Activated B cell treated with CpG ODN at 0.5 μM for 24 hours (primary cell): Measurements from ENCODE around the gene DHRS3. TPM values are rescaled to one million over a fixed set of nuclear protein-coding genes. Genes with fewer than 3 reads are reported as not detected.
"Not testable (repeated sequence)": the region's sequence is repeated elsewhere in the genome, so short reads cannot be mapped to it uniquely, and the experiment has no call there.

ENCODE experiments used
- ATAC-seq: fragments of 200-7000 bp; cut with Tn5 transposase; one replicate; pipeline ENCODE4 v1.10.0; 2021; ENCODE audit warnings: low read depth, mild to moderate bottlenecking, moderate library complexity
- CTCF ChIA-PET: fragments of 350-600 bp; sonication (Branson Sonifier 250); formaldehyde crosslinking; loops from one replicate; lab custom pipeline; 2021; ENCODE audit warnings: antibody characterized with exemption; lab: Charles Lee
- POLR2A ChIA-PET: fragments of 350-600 bp; sonication (Branson Sonifier 250); formaldehyde crosslinking; loops from one replicate; lab custom pipeline; 2021; ENCODE audit warnings: antibody characterized with exemption; lab: Charles Lee
- DNase-seq: peaks from one replicate; pipeline ENCODE4 v3.0.0; 2022
- H3K27ac Mint-ChIP-seq: one replicate; pipeline ENCODE4 v1.8.0; 2020; ENCODE audit warnings: mixed read lengths
- H3K27me3 Mint-ChIP-seq: one replicate; pipeline ENCODE4 v1.8.0; 2021; ENCODE audit warnings: mixed read lengths
- H3K36me3 Mint-ChIP-seq: one replicate; pipeline ENCODE4 v1.8.0; 2021; ENCODE audit warnings: low read depth, mixed read lengths
- H3K4me1 Mint-ChIP-seq: one replicate; pipeline ENCODE4 v1.8.0; 2021; ENCODE audit warnings: mixed read lengths
- H3K4me3 Mint-ChIP-seq: one replicate; pipeline ENCODE4 v1.8.0; 2020; ENCODE audit warnings: mild to moderate bottlenecking, mixed read lengths
- H3K9me3 Mint-ChIP-seq: one replicate; pipeline ENCODE4 v1.8.0; 2020; ENCODE audit warnings: mixed read lengths
- intact Hi-C: fragments of 100-400 bp; cut with micrococcal nuclease; formaldehyde crosslinking; loops from one replicate; pipeline ENCODE4 v1.15.1; 2024
- total RNA-seq: library from RNA; stranded (reverse); gene quantifications from 2 replicates; pipeline ENCODE4 v1.2.3, GENCODE V29; 2022
- TF ChIP-seq, protein P1 (sequence below): fragments of 200-600 bp; IDR thresholded peaks from one replicate; pipeline ENCODE4 v1.8.0; 2022; ENCODE audit warnings: antibody characterized with exemption, mild to moderate bottlenecking

The DHRS3 gene
- total RNA-seq, 1 donor from 2014 or later, result 1.8 TPM

- ATAC-seq (no peak), DNase-seq (no peak)
- H3K4me1 Mint-ChIP-seq, result no peaks in the 10 kb centered on the region
- ChIA-PET CTCF (no interaction called here), POLR2A (no interaction called here)
- H3K9me3 Mint-ChIP-seq, result peaks cover 17% of the 10 kb centered on the region
- intact Hi-C loops, result no loop called here
- TF ChIP-seq, protein P1, sequence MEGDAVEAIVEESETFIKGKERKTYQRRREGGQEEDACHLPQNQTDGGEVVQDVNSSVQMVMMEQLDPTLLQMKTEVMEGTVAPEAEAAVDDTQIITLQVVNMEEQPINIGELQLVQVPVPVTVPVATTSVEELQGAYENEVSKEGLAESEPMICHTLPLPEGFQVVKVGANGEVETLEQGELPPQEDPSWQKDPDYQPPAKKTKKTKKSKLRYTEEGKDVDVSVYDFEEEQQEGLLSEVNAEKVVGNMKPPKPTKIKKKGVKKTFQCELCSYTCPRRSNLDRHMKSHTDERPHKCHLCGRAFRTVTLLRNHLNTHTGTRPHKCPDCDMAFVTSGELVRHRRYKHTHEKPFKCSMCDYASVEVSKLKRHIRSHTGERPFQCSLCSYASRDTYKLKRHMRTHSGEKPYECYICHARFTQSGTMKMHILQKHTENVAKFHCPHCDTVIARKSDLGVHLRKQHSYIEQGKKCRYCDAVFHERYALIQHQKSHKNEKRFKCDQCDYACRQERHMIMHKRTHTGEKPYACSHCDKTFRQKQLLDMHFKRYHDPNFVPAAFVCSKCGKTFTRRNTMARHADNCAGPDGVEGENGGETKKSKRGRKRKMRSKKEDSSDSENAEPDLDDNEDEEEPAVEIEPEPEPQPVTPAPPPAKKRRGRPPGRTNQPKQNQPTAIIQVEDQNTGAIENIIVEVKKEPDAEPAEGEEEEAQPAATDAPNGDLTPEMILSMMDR, result no peak
- peaks cover 9% of the 10 kb centered on the region for H3K36me3 Mint-ChIP-seq
- peaks cover 12% of the 10 kb centered on the region for H3K27me3 Mint-ChIP-seq
- H3K27ac Mint-ChIP-seq, result no peak overlapping the region
- no peak overlapping the region for H3K4me3 Mint-ChIP-seq
Observed at GRCh38 chr1:12539705-12540579, 78.1 kb downstream of the DHRS3 start.

GRCh38 chr1:12539320-12539704 lies 78.7 kb downstream of the DHRS3 start:
- Mint-ChIP-seq H3K27ac (no peak overlapping the region), H3K36me3 (peaks cover 9% of the 10 kb centered on the region), H3K27me3 (peaks cover 11% of the 10 kb centered on the region), H3K9me3 (peaks cover 17% of the 10 kb centered on the region), H3K4me1 (no peaks in the 10 kb centered on the region), H3K4me3 (no peak overlapping the region)
- DNase-seq (no peak), ATAC-seq (no peak)
- ChIA-PET POLR2A (no interaction called here), CTCF (no interaction called here)
- intact Hi-C loops, result no loop called here
- TF ChIP-seq, protein P1, result no peak

GRCh38 chr1:12538536-12538935 lies 79.5 kb downstream of the DHRS3 start:
- DNase-seq, H3K4me3 Mint-ChIP-seq, H3K4me1 Mint-ChIP-seq, POLR2A ChIA-PET, CTCF ChIA-PET, intact Hi-C loops, H3K36me3 Mint-ChIP-seq, ATAC-seq, H3K27ac Mint-ChIP-seq: not testable (repeated sequence)
- Mint-ChIP-seq H3K9me3 (peaks cover 17% of the 10 kb centered on the region), H3K27me3 (peaks cover 11% of the 10 kb centered on the region)

DNA sequence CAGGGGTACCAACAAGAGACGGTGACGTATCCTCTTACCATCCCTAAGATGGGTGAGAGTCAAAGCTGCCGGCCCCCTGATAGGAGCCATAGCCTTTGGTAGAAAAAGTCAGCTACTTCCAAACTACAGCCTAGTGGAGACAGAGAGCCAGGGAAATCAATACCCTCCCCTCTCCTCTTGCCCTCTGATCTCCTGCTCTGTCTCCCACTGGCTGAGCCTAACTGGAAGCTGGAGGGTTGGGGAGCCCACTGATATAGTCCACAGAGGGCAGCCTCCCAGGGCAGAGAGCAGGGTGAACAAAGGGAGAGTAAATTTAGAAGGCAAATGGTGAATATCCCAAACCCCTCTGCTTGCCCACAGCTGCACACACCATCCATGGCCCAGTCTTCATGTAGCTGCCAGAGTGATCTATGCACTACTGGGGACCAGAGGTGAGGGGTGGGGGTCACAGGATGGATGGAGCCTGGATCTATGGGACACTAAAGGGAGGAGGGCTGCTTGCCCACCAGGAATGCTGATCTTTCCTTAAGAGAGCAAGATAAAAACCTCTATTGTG lies 80.0 kb downstream of the DHRS3 start:
- TF ChIP-seq, protein P1, result no peak
- Mint-ChIP-seq H3K4me1 (no peaks in the 10 kb centered on the region), H3K36me3 (peaks cover 9% of the 10 kb centered on the region), H3K27ac (no peak overlapping the region), H3K9me3 (peaks cover 17% of the 10 kb centered on the region), H3K27me3 (peaks cover 11% of the 10 kb centered on the region), H3K4me3 (no peak overlapping the region)
- POLR2A ChIA-PET, result no interaction called here
- intact Hi-C loops, result no loop called here
- CTCF ChIA-PET, result no interaction called here
- ATAC-seq (no peak), DNase-seq (no peak)

DNA sequence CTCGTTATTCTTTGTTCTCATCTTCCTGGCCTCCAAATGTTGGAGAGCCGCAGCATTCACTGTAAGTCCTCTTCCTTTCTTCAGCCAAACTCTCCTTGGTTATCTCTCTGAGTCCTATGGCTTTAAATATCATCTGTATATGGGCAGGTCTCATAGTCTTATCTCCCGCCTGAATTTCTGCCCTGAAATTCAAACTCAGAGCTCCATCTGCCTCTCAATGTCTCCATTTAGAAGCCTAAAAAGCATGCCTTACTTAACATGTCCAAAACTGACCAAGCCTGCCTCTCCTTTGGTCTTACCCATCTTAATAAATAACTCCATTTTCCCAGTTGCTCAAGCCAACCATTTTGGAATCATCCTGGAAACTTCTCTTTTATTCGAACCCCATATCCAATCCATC lies 80.7 kb downstream of the DHRS3 start:
- ATAC-seq, result no peak
- peaks cover 9% of the 10 kb centered on the region for H3K36me3 Mint-ChIP-seq
- CTCF ChIA-PET, result no interaction called here
- H3K9me3 Mint-ChIP-seq, result peaks cover 17% of the 10 kb centered on the region
- peaks cover 10% of the 10 kb centered on the region for H3K27me3 Mint-ChIP-seq
- intact Hi-C loops, result no loop called here
- H3K4me1 Mint-ChIP-seq, result no peaks in the 10 kb centered on the region
- no peak overlapping the region for H3K27ac Mint-ChIP-seq
- POLR2A ChIA-PET, result no interaction called here
- TF ChIP-seq, protein P1, result no peak
- no peak overlapping the region for H3K4me3 Mint-ChIP-seq
- no peak for DNase-seq
